Kidney epithelial cell (primary cell): ENCODE results near the gene FPGT. TPM values are rescaled to one million over a fixed set of nuclear protein-coding genes. Genes with fewer than 3 reads are reported as not detected.

ENCODE experiments used
- DNase-seq: peaks from one replicate; pipeline ENCODE4 v3.0.0-alpha.2; 2010; ENCODE audit warnings: low read depth
- H3K27me3 ChIP-seq: 2 replicates; pipeline ENCODE4 v1.6.0; 2011; ENCODE audit warnings: low read length; ENCODE audit not compliant: control insufficient read depth, insufficient read depth
- H3K36me3 ChIP-seq: 2 replicates; pipeline ENCODE4 v1.5.1; 2011; ENCODE audit warnings: low read length; ENCODE audit not compliant: control insufficient read depth, insufficient read depth
- H3K4me3 ChIP-seq: 2 replicates; pipeline ENCODE4 v1.5.1; 2011; ENCODE audit warnings: low read depth, mild to moderate bottlenecking, control low read depth, low read length
- CTCF ChIP-seq: IDR thresholded peaks from 2 replicates; pipeline ENCODE4 v1.5.1; 2011; ENCODE audit warnings: mild to moderate bottlenecking, moderate library complexity, low read length, control low read depth, inconsistent platforms; ENCODE audit not compliant: insufficient read depth, poor library complexity, severe bottlenecking
- total RNA-seq: library from RNA; depleted of rRNA; stranded (reverse); fragments of >200 nt; gene quantifications from 2 replicates; pipeline ENCODE4 v1.2.3, GENCODE V29; 2015

FPGT gene
- total RNA-seq, 1 donor from 2014 or later: 5.9 TPM

GRCh38 chr1:74222701-74223100 is 24.7 kb downstream of the FPGT start:
- H3K36me3 ChIP-seq: no peaks in the 10 kb centered on the region
- H3K4me3 ChIP-seq: no peak overlapping the region
- DNase-seq: no peak
- TF ChIP-seq CTCF: no peak
- H3K27me3 ChIP-seq: no peaks in the 10 kb centered on the region

- no peaks in the 10 kb centered on the region for H3K27me3 ChIP-seq
- H3K36me3 ChIP-seq: no peaks in the 10 kb centered on the region
- TF ChIP-seq CTCF: no peak
- H3K4me3 ChIP-seq: no peak overlapping the region
- no peak for DNase-seq
These were observed 25.4 kb downstream of the FPGT start for GRCh38 chr1:74223453-74223852.

- H3K36me3 ChIP-seq: no peaks in the 10 kb centered on the region
- DNase-seq: no peak
- H3K4me3 ChIP-seq: no peak within 1 kb of the TSS
- no peaks in the 10 kb centered on the region for H3K27me3 ChIP-seq
- TF ChIP-seq CTCF: no peak
These were observed 37.1 kb downstream of the FPGT start, which contains the start of gene TNNI3K for GRCh38 chr1:74235153-74235552. Gene TNNI3K (plus strand): TSS chr1:74235387. CDS start chr1:74235452, 65 bp downstream.

GRCh38 chr1:74236440-74236839 is 38.4 kb downstream of the FPGT start:
- H3K36me3 ChIP-seq: no peaks in the 10 kb centered on the region
- no peaks in the 10 kb centered on the region for H3K27me3 ChIP-seq
- DNase-seq: no peak
- H3K4me3 ChIP-seq: no peak overlapping the region
- TF ChIP-seq CTCF: no peak

- TF ChIP-seq CTCF: no peak
These were observed 39.0 kb downstream of the FPGT start for GRCh38 chr1:74237035-74237434.

GRCh38 chr1:74237787-74238186 is 39.7 kb downstream of the FPGT start:
- no peak for TF ChIP-seq CTCF
- no peaks in the 10 kb centered on the region for H3K27me3 ChIP-seq
- H3K36me3 ChIP-seq: no peaks in the 10 kb centered on the region
- no peak for DNase-seq
- H3K4me3 ChIP-seq: no peak overlapping the region

More at GRCh38 chr1:74237035-74237434, 39.0 kb downstream of the FPGT start:
- no peaks in the 10 kb centered on the region for H3K36me3 ChIP-seq
- DNase-seq: no peak
- no peaks in the 10 kb centered on the region for H3K27me3 ChIP-seq
- H3K4me3 ChIP-seq: no peak overlapping the region
